ENCODE data around the gene ELAC2. TPM values are rescaled to one million over a fixed set of nuclear protein-coding genes. Genes with fewer than 3 reads are reported as not detected.

ELAC2 gene, protein sequence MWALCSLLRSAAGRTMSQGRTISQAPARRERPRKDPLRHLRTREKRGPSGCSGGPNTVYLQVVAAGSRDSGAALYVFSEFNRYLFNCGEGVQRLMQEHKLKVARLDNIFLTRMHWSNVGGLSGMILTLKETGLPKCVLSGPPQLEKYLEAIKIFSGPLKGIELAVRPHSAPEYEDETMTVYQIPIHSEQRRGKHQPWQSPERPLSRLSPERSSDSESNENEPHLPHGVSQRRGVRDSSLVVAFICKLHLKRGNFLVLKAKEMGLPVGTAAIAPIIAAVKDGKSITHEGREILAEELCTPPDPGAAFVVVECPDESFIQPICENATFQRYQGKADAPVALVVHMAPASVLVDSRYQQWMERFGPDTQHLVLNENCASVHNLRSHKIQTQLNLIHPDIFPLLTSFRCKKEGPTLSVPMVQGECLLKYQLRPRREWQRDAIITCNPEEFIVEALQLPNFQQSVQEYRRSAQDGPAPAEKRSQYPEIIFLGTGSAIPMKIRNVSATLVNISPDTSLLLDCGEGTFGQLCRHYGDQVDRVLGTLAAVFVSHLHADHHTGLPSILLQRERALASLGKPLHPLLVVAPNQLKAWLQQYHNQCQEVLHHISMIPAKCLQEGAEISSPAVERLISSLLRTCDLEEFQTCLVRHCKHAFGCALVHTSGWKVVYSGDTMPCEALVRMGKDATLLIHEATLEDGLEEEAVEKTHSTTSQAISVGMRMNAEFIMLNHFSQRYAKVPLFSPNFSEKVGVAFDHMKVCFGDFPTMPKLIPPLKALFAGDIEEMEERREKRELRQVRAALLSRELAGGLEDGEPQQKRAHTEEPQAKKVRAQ
- total RNA-seq (10 to 100 TPM; 51.6 to 53.3 TPM), total RNA-seq (52.9 to 210 (median 92.6) reads per million in 172 experiments)
- polyA plus RNA-seq (2013, experiment 1 of 2), result 39.0 TPM
- polyA plus RNA-seq (2013, experiment 2 of 2), result 47.5 TPM

DNA sequence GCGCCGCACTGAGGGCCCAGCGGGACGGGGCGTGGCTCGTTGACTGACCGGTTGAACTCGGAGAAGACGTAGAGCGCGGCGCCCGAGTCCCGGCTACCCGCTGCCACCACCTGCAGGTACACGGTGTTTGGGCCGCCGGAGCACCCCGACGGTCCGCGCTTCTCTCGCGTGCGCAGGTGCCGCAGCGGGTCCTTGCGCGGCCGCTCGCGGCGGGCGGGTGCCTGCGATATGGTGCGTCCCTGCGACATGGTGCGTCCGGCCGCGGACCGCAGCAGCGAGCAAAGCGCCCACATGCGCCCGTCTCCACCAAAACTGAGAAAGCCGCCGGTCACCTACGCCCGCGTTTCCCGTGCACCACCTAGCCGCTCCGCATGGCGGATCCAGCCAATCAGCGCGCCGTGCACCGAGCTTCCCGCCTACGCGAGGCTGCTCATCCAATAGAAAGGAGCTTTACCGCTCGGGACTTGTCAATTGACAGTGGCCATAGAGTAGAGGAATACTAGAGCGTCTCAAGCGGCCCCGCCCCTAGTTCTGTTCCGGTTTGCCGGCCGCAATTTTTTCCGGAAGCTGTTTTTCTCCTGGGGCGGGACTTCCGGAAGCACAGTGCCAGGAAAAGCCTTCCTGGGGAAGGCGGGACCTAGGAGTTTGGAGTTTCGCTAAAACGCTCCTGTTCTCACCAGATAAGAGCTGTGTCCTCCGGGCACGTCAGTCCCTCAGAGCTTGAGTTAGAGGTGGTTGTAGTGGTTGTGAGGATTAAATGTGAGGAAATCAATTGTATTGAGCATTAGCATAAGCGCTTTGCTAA lies at the start of gene ELAC2:
ELAC2 (minus strand) TSS at position 373 of the 805 bp plus-strand sequence; CDS start at position 293, 80 bp downstream.
- H3K4me1 Mint-ChIP-seq (ENCODE audit: low read depth), result peaks cover 44% of the 10 kb centered on the region
- peak within 1 kb of the TSS; percentile 93 for H3K27ac Mint-ChIP-seq
- H3K27ac ChIP-seq (ENCODE audit: low read depth in 1 of 2, low read length in 2 of 2), result peak within 1 kb of the TSS; percentile 61 to 76
- H3K36me3 Mint-ChIP-seq (ENCODE audit: low read depth), result peaks cover 49% of the 10 kb centered on the region
- no peaks in the 10 kb centered on the region for H3K9me3 ChIP-seq (ENCODE audit: control insufficient read depth in 1 of 2, insufficient read depth in 1 of 2, low read length in 2 of 2)
- DNase-seq (peak; percentile 90 to 98 (median 92)), ATAC-seq (ENCODE audit: poor library complexity) (peak; percentile 99)
- H3K27me3 ChIP-seq (ENCODE audit: control insufficient read depth in 1 of 2, insufficient read depth in 2 of 2, low read length in 2 of 2), result no peaks in the 10 kb centered on the region
- H3K4me1 ChIP-seq (ENCODE audit: insufficient read depth, low read length), result peaks cover 26% of the 10 kb centered on the region
- H3K36me3 ChIP-seq (ENCODE audit: insufficient read depth, low read length), result peaks cover 34% of the 10 kb centered on the region
- peak within 1 kb of the TSS; percentile 100 for H3K4me3 Mint-ChIP-seq
- TF ChIP-seq, protein P1, sequence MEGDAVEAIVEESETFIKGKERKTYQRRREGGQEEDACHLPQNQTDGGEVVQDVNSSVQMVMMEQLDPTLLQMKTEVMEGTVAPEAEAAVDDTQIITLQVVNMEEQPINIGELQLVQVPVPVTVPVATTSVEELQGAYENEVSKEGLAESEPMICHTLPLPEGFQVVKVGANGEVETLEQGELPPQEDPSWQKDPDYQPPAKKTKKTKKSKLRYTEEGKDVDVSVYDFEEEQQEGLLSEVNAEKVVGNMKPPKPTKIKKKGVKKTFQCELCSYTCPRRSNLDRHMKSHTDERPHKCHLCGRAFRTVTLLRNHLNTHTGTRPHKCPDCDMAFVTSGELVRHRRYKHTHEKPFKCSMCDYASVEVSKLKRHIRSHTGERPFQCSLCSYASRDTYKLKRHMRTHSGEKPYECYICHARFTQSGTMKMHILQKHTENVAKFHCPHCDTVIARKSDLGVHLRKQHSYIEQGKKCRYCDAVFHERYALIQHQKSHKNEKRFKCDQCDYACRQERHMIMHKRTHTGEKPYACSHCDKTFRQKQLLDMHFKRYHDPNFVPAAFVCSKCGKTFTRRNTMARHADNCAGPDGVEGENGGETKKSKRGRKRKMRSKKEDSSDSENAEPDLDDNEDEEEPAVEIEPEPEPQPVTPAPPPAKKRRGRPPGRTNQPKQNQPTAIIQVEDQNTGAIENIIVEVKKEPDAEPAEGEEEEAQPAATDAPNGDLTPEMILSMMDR (IDR thresholded peaks at IDR 0.05), result peak; percentile 17
- no peaks in the 10 kb centered on the region for H3K9me3 Mint-ChIP-seq
- intact Hi-C loops (cut with DNase I, micrococcal nuclease), result loop anchor here (2.0 to 5.0 kb wide), 3 partner anchors 1021 to 1284 kb away; partner anchors contain the start of genes HS3ST3B1 (in 2 of the 2) and ZNF18 (in 1 of the 2)
- H3K27me3 Mint-ChIP-seq, result no peaks in the 10 kb centered on the region
- CTCF ChIA-PET, result interaction anchor here (1.0 to 2.2 kb wide), 4 partner anchors 13 to 1283 kb away, joined by 3 to 26 read pairs (median 5); partner anchors contain the start of genes HS3ST3B1 and MAP2K4
- peak within 1 kb of the TSS; percentile 84 for H3K4me3 ChIP-seq (ENCODE audit: low read length)
- POLR2A ChIA-PET, result interaction anchor here (0.8 to 2.7 kb wide), 11 partner anchors 9 to 1410 kb away, joined by 3 to 31 read pairs (median 5); partner anchors contain the start of genes HS3ST3B1, MAP2K4 and ZNF18

DNA sequence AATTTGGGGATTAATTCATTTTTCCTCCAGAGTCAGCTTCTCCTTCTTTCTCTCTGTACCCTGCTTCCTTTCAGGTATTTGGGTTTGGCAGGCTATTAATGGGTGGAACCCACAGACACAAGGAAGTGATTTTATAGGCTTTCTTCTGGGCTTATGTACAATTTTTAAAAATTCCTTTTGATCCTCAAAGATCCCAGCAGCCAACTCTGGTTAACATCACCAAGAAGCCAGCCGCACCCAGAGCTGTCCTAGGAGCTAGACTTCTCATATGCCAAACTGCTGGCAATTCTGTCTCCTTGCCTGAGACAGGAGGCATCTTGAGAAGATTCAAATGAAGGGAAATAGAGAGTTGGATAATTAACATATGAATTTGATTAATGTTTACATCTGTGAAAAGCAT lies 47.2 kb upstream of the ELAC2 start:
- Histone ChIP-seq H3K9me3 (ENCODE audit: control insufficient read depth in 1 of 2, insufficient read depth in 1 of 2, low read length in 2 of 2) (peaks cover 0 to 11% of the 10 kb centered on the region in 2 experiments), H3K27me3 (ENCODE audit: control insufficient read depth in 1 of 2, insufficient read depth in 2 of 2, low read length in 2 of 2) (no peaks in the 10 kb centered on the region), H3K36me3 (ENCODE audit: insufficient read depth, low read length) (no peaks in the 10 kb centered on the region), H3K27ac (ENCODE audit: low read depth in 1 of 2, low read length in 2 of 2) (no peak overlapping the region), H3K4me1 (ENCODE audit: insufficient read depth, low read length) (no peaks in the 10 kb centered on the region), H3K4me3 (ENCODE audit: low read length) (no peak overlapping the region)
- POLR2A ChIA-PET, result no interaction called here
- Mint-ChIP-seq H3K27ac (no peak overlapping the region), H3K27me3 (peaks cover 15% of the 10 kb centered on the region), H3K9me3 (no peaks in the 10 kb centered on the region), H3K36me3 (ENCODE audit: low read depth) (no peaks in the 10 kb centered on the region), H3K4me3 (no peak overlapping the region), H3K4me1 (ENCODE audit: low read depth) (no peaks in the 10 kb centered on the region)
- intact Hi-C loops (cut with DNase I, micrococcal nuclease), result no loop called here
- ATAC-seq (ENCODE audit: poor library complexity) (no peak), DNase-seq (no peak)
- TF ChIP-seq, protein P1 (IDR thresholded peaks at IDR 0.05), result no peak
- CTCF ChIA-PET, result no interaction called here

DNA sequence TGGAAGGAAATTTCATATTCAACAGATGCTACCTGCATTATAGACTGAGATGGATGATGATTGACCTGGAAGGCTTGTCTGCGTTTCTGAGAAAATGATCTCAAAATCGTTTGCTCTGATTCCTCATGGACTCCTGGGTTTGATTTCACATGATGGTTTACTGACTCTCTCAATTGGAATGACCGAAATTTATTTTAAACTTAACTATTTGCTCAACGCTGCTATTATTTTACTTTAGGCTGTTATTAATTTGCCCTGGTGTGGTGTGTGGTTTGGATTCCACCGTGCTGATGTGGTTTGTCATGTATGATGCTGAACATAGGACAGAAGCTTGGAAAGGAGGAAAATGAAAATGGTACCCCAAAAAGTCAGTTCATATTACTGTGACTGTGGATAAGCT lies 37.3 kb upstream of the ELAC2 start:
- Histone ChIP-seq H3K4me3 (ENCODE audit: low read length) (no peak overlapping the region), H3K4me1 (ENCODE audit: insufficient read depth, low read length) (no peaks in the 10 kb centered on the region), H3K36me3 (ENCODE audit: insufficient read depth, low read length) (no peaks in the 10 kb centered on the region), H3K9me3 (ENCODE audit: control insufficient read depth in 1 of 2, insufficient read depth in 1 of 2, low read length in 2 of 2) (no peaks in the 10 kb centered on the region), H3K27ac (ENCODE audit: low read depth in 1 of 2, low read length in 2 of 2) (no peak overlapping the region), H3K27me3 (ENCODE audit: control insufficient read depth in 1 of 2, insufficient read depth in 2 of 2, low read length in 2 of 2) (no peaks in the 10 kb centered on the region)
- DNase-seq (no peak), ATAC-seq (ENCODE audit: poor library complexity) (no peak)
- Mint-ChIP-seq H3K36me3 (ENCODE audit: low read depth) (no peaks in the 10 kb centered on the region), H3K27me3 (peaks cover 19% of the 10 kb centered on the region), H3K4me1 (ENCODE audit: low read depth) (no peaks in the 10 kb centered on the region), H3K27ac (no peak overlapping the region), H3K9me3 (no peaks in the 10 kb centered on the region), H3K4me3 (no peak overlapping the region)
- CTCF ChIA-PET, result no interaction called here
- intact Hi-C loops (cut with DNase I, micrococcal nuclease), result no loop called here
- POLR2A ChIA-PET, result no interaction called here
- TF ChIP-seq, protein P1 (IDR thresholded peaks at IDR 0.05), result no peak
